ENCODE measurements around the gene PTGDS.
A peak's percentile ranks its signal among the peaks of the same experiment; 100 is the strongest.

PTGDS gene

DNA sequence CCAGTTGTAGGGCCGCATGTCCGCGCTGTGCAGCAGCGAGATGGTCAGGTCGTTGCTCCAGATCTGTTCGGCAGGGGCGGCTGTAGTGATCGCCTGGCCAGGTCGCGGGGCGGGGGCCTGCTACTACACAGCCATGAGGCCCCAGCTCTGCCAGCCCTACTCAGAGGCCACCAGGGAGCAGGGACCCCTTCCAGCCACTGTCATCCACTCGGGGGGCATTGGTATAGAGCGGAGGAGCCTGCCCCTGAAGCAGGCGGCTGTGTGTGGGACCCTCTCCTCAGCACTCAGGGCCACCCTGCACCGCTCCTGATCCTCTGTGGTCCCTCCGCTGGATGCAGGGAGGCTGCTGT, 34.4 kb upstream of the PTGDS start:
- CTCF ChIA-PET: no interaction called here

DNA sequence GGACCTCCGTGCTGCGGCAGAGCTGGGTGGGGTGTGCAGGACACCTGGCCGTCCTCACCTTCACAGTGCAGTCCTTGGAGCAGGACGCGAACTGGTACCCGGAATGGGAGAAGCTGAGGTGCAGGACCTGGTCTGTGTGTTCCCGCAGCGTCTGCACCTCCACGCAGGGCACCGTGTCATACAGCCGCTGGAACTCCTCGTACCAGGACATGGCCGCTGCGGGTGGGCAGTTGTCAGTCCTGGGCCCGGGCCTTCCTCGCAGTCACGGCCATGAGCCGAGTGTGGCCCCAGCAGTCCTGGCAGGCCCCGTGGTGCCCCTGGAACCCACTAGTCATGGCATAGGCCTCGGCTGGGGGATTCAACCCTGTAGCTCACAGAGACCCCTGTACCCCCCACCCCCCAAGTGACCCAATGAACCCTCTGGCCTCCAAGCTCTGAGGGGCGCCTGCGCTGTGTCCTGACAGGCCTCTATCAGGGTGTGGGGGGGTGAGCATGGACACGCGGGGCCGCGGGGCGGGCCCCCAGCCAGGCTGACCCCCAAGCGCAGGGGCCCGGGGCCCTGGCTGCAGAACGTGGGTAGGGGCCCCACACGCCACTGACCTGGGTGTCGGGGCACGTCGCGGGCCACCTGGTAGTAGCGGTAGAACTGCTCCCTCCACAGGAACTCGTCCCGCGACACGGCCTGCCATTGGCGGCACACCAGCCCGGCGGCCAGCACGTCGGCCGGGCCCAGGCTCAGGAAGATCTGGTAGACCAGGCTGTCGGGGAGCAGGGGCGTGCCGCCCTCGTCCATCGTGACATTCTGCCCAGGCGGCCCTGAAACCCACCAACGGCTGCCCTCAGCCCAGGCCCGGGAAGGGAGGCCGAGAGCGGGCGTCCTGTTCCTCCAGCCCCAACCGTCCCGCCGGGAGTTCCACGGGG, 33.8 kb upstream of the PTGDS start:
- Histone ChIP-seq H3K27ac (ENCODE audit: extremely low read depth, low read depth, low read length) (peak overlapping the region; percentile 90), H3K9me3 (ENCODE audit: control insufficient read depth, insufficient read depth, low read depth, low read length) (no peaks in the 10 kb centered on the region), H3K36me3 (ENCODE audit: control insufficient read depth in 2 of 2, insufficient read depth in 1 of 2, low read length in 2 of 2) (peaks cover 0 to 45% of the 10 kb centered on the region in 2 experiments; a peak in 1 of 3 replicates), H3K4me3 (ENCODE audit: low read depth, low read length) (peak overlapping the region; percentile 51), H3K4me1 (ENCODE audit: control insufficient read depth, insufficient read depth, low read length) (no peaks in the 10 kb centered on the region)
- CTCF ChIA-PET: interaction anchor here (0.6 to 5.7 kb wide), 9 partner anchors 8 to 264 kb away, joined by 3 to 119 read pairs (median 3); no protein-coding TSS in a partner anchor
- POLR2A ChIA-PET: interaction anchor here (0.6 kb wide), 1 partner anchor 1165 kb away, joined by 3 read pairs; no protein-coding TSS in a partner anchor
- TF ChIP-seq ZNF416 (tag by site-specific recombination; IDR thresholded peaks at IDR 0.05): no peak
- TF ChIP-seq KLF7 (tag by site-specific recombination; IDR thresholded peaks at IDR 0.05; ENCODE audit: borderline replicate concordance): 0 out of 2 replicates have a peak, but pooled peaks have one; percentile 15
- TF ChIP-seq ZNF324 (tag by site-specific recombination; IDR thresholded peaks at IDR 0.05): peak; percentile 64; the same call in 1 of the 2 replicates
- no peak for TF ChIP-seq ZNF140 (tag by site-specific recombination; IDR thresholded peaks at IDR 0.05)
- no peak for TF ChIP-seq ZNF426 (tag by site-specific recombination; IDR thresholded peaks at IDR 0.05)
- peak; percentile 11; the same call in 1 of the 2 replicates for TF ChIP-seq ZNF561 (tag by site-specific recombination; IDR thresholded peaks at IDR 0.05; ENCODE audit: borderline replicate concordance)
- TF ChIP-seq, protein P1, sequence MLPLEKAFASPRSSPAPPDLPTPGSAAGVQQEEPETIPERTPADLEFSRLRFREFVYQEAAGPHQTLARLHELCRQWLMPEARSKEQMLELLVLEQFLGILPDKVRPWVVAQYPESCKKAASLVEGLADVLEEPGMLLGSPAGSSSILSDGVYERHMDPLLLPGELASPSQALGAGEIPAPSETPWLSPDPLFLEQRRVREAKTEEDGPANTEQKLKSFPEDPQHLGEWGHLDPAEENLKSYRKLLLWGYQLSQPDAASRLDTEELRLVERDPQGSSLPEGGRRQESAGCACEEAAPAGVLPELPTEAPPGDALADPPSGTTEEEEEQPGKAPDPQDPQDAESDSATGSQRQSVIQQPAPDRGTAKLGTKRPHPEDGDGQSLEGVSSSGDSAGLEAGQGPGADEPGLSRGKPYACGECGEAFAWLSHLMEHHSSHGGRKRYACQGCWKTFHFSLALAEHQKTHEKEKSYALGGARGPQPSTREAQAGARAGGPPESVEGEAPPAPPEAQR (tag by site-specific recombination; IDR thresholded peaks at IDR 0.05): no peak
- TF ChIP-seq, protein P2, sequence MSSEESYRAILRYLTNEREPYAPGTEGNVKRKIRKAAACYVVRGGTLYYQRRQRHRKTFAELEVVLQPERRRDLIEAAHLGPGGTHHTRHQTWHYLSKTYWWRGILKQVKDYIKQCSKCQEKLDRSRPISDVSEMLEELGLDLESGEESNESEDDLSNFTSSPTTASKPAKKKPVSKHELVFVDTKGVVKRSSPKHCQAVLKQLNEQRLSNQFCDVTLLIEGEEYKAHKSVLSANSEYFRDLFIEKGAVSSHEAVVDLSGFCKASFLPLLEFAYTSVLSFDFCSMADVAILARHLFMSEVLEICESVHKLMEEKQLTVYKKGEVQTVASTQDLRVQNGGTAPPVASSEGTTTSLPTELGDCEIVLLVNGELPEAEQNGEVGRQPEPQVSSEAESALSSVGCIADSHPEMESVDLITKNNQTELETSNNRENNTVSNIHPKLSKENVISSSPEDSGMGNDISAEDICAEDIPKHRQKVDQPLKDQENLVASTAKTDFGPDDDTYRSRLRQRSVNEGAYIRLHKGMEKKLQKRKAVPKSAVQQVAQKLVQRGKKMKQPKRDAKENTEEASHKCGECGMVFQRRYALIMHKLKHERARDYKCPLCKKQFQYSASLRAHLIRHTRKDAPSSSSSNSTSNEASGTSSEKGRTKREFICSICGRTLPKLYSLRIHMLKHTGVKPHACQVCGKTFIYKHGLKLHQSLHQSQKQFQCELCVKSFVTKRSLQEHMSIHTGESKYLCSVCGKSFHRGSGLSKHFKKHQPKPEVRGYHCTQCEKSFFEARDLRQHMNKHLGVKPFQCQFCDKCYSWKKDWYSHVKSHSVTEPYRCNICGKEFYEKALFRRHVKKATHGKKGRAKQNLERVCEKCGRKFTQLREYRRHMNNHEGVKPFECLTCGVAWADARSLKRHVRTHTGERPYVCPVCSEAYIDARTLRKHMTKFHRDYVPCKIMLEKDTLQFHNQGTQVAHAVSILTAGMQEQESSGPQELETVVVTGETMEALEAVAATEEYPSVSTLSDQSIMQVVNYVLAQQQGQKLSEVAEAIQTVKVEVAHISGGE (tag by site-specific recombination; conservative IDR thresholded peaks at IDR 0.05; ENCODE audit: low read depth): peak; percentile 77
- TF ChIP-seq ZNF174 (tag by site-specific recombination; IDR thresholded peaks at IDR 0.05): no peak
- TF ChIP-seq ZNF175 (tag by site-specific recombination; IDR thresholded peaks at IDR 0.05): no peak
- TF ChIP-seq ZNF266 (tag by site-specific recombination; IDR thresholded peaks at IDR 0.05; ENCODE audit: low read depth): no peak
- 0 out of 2 replicates have a peak, but pooled peaks have one; percentile 34 for TF ChIP-seq KLF16 (tag by site-specific recombination; IDR thresholded peaks at IDR 0.05)
- TF ChIP-seq, protein P3, sequence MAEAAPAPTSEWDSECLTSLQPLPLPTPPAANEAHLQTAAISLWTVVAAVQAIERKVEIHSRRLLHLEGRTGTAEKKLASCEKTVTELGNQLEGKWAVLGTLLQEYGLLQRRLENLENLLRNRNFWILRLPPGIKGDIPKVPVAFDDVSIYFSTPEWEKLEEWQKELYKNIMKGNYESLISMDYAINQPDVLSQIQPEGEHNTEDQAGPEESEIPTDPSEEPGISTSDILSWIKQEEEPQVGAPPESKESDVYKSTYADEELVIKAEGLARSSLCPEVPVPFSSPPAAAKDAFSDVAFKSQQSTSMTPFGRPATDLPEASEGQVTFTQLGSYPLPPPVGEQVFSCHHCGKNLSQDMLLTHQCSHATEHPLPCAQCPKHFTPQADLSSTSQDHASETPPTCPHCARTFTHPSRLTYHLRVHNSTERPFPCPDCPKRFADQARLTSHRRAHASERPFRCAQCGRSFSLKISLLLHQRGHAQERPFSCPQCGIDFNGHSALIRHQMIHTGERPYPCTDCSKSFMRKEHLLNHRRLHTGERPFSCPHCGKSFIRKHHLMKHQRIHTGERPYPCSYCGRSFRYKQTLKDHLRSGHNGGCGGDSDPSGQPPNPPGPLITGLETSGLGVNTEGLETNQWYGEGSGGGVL (tag by site-specific recombination; IDR thresholded peaks at IDR 0.05): no peak
- peak; percentile 58 for TF ChIP-seq ZXDB (tag by site-specific recombination; IDR thresholded peaks at IDR 0.05)
- TF ChIP-seq ZBTB20 (tag by site-specific recombination; IDR thresholded peaks at IDR 0.05): peak; percentile 95

More for the DNA sequence above, 34.4 kb upstream of the PTGDS start:
- Histone ChIP-seq H3K9me3 (ENCODE audit: control insufficient read depth, insufficient read depth, low read depth, low read length) (no peaks in the 10 kb centered on the region), H3K4me1 (ENCODE audit: control insufficient read depth, insufficient read depth, low read length) (no peaks in the 10 kb centered on the region), H3K36me3 (ENCODE audit: control insufficient read depth in 2 of 2, insufficient read depth in 1 of 2, low read length in 2 of 2) (peaks cover 0 to 46% of the 10 kb centered on the region in 2 experiments; a peak in 1 of 3 replicates), H3K4me3 (ENCODE audit: low read depth, low read length) (no peak overlapping the region), H3K27ac (ENCODE audit: extremely low read depth, low read depth, low read length) (no peak overlapping the region; the same call in 1 of the 2 replicates)
- TF ChIP-seq, protein P4, sequence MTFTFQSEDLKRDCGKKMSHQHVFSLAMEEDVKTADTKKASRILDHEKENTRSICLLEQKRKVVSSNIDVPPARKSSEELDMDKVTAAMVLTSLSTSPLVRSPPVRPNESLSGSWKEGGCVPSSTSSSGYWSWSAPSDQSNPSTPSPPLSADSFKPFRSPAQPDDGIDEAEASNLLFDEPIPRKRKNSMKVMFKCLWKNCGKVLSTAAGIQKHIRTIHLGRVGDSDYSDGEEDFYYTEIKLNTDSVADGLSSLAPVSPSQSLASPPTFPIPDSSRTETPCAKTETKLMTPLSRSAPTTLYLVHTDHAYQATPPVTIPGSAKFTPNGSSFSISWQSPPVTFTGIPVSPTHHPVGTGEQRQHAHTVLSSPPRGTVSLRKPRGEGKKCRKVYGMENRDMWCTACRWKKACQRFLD (tag by site-specific recombination; IDR thresholded peaks at IDR 0.05): no peak
- no peak for TF ChIP-seq ZNF211 (tag by site-specific recombination; IDR thresholded peaks at IDR 0.05; ENCODE audit: low read depth)
- TF ChIP-seq, protein P5, sequence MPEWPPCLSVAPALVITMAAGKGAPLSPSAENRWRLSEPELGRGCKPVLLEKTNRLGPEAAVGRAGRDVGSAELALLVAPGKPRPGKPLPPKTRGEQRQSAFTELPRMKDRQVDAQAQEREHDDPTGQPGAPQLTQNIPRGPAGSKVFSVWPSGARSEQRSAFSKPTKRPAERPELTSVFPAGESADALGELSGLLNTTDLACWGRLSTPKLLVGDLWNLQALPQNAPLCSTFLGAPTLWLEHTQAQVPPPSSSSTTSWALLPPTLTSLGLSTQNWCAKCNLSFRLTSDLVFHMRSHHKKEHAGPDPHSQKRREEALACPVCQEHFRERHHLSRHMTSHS (tag by site-specific recombination; IDR thresholded peaks at IDR 0.05): no peak
- TF ChIP-seq ZNF174 (tag by site-specific recombination; IDR thresholded peaks at IDR 0.05): no peak
- TF ChIP-seq YY1 (tag by site-specific recombination; IDR thresholded peaks at IDR 0.05): no peak
- TF ChIP-seq, protein P6, sequence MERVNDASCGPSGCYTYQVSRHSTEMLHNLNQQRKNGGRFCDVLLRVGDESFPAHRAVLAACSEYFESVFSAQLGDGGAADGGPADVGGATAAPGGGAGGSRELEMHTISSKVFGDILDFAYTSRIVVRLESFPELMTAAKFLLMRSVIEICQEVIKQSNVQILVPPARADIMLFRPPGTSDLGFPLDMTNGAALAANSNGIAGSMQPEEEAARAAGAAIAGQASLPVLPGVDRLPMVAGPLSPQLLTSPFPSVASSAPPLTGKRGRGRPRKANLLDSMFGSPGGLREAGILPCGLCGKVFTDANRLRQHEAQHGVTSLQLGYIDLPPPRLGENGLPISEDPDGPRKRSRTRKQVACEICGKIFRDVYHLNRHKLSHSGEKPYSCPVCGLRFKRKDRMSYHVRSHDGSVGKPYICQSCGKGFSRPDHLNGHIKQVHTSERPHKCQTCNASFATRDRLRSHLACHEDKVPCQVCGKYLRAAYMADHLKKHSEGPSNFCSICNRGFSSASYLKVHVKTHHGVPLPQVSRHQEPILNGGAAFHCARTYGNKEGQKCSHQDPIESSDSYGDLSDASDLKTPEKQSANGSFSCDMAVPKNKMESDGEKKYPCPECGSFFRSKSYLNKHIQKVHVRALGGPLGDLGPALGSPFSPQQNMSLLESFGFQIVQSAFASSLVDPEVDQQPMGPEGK (tag by site-specific recombination; IDR thresholded peaks at IDR 0.05): no peak
- TF ChIP-seq EGR2 (tag by site-specific recombination; IDR thresholded peaks at IDR 0.05; ENCODE audit: low read depth): no peak
- no peak for TF ChIP-seq ZNF76 (tag by site-specific recombination; IDR thresholded peaks at IDR 0.05; ENCODE audit: borderline replicate concordance, low read depth)
- TF ChIP-seq ZNF777 (tag by site-specific recombination; IDR thresholded peaks at IDR 0.05; ENCODE audit: borderline replicate concordance): no peak
- no peak for TF ChIP-seq ZNF629 (tag by site-specific recombination; IDR thresholded peaks at IDR 0.05)
- POLR2A ChIA-PET: interaction anchor here (0.6 kb wide), 1 partner anchor 49 kb away, joined by 7 read pairs; no protein-coding TSS in a partner anchor

Measured in HEK293 (cell line).